Measurements from ENCODE around the gene WDCP.

DNA sequence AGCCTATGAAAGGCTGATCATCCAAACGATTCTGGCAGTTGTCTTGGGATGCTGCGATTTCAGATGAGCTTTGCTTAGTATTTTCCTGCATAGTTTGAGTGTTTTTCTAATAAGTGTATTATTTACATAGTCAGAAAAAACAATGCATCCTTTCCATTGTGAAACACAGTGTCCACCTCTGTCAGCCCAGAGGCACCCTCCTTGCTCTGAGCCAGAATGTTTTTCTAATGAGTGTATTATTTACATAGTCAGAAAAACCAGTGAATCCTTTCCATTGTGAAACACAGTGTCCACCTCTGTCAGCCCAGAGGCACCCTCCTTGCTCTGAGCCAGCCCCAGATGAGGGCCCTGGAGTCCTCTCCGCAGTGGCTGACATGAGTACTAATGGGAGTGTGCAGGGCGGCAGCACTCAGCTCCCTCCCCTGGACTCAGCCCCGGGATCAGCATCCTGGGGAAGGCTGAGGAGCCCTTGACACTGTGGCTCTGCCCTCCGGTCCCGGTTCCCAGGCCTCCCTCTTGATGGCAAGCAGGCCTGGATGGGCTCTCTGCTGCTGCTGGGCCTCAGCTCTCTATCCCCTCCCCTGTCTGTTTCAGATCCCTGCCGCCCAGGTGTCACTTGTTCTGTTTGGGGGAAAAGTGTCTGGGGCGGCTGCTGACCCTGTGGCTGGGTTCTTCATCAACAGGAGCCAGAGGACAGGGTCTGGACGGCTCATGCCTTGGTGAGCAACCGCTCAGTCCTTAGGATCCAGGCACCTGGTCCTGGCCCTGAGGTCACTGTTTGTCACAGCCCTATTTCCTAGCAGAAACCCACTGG lies 31.4 kb downstream of the WDCP start:
- TF ChIP-seq POLR2AphosphoS5 (IDR thresholded peaks at IDR 0.05; ENCODE audit: low read depth, low read length) (no peak), TAF1 (IDR thresholded peaks at IDR 0.05; ENCODE audit: borderline replicate concordance, insufficient read depth, low read length) (no peak), SIN3A (IDR thresholded peaks at IDR 0.05; ENCODE audit: borderline replicate concordance, insufficient read depth, low read length) (no peak), REST (IDR thresholded peaks at IDR 0.05; ENCODE audit: insufficient read depth in 1 of 2, low read depth in 2 of 2, low read length in 2 of 2) (no peak)

All from PFSK-1 (cell line).